Ovary (tissue), 3 donors: Measurements from ENCODE around the gene SEC23IP.
"Not testable (repeated sequence)": the region's sequence is repeated elsewhere in the genome, so short reads cannot be mapped to it uniquely, and the experiment has no call there.

ENCODE experiments used
- EP300 ChIP-seq: sonication (generic); formaldehyde crosslinking; IDR thresholded peaks from one replicate; pipeline ENCODE4 v1.6.1; 2017; ENCODE audit warnings: antibody characterized with exemption
- POLR2A ChIP-seq: fragments of 450-650 bp; IDR thresholded peaks from one replicate; pipeline ENCODE4 v1.6.1; 2017; ENCODE audit warnings: antibody characterized with exemption, mild to moderate bottlenecking, moderate library complexity
- TF ChIP-seq, protein P1 (sequence below), 3 donors: fragments of 450-650 bp in 2 of 3; fragments of 200-600 bp in 1 of 3; IDR thresholded peaks; one replicate each; pipeline versions ENCODE4 v1.5.1 to v1.8.0; 2016 to 2022; ENCODE audit warnings: antibody characterized with exemption in 3 of 3, mild to moderate bottlenecking in 1 of 3
- donor health status: DM: no; HTN: no; CAD: no.

DNA sequence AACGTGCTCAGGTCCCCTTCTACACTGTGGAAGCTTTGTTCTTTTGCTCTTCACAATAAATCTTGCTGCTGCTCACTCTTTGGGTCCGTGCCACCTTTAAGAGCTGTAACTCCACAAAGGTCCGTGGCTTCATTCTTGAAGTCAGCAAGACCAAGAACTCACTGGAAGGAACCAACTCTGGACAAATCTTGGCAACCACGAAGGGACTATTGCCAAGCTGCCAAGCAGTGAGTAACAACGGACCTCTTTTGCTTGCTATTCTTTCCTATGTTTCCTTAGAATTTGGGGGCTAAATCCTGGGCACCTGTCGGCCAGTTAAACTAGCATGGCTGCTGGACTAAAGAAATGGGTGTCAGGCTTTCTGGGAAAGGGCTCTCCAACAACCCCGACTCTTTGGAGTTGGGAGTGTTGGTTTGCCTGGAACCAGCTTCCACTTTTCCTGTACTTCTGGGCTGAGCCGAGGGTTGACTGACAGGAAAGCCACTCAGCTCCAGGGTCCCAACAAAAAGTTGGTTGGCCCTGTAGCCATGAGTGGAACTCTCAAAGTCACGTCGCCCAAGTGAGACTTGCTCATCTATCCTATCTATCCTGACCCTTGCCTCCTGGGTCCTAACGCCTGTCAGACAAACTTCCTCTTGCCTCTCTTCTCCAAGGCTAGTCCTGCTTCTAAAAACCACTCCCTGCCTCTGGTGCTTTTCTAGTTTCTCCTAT lies 8.5 kb upstream of the SEC23IP start:
- TF ChIP-seq POLR2A, EP300: not testable (repeated sequence)
- TF ChIP-seq, protein P1, sequence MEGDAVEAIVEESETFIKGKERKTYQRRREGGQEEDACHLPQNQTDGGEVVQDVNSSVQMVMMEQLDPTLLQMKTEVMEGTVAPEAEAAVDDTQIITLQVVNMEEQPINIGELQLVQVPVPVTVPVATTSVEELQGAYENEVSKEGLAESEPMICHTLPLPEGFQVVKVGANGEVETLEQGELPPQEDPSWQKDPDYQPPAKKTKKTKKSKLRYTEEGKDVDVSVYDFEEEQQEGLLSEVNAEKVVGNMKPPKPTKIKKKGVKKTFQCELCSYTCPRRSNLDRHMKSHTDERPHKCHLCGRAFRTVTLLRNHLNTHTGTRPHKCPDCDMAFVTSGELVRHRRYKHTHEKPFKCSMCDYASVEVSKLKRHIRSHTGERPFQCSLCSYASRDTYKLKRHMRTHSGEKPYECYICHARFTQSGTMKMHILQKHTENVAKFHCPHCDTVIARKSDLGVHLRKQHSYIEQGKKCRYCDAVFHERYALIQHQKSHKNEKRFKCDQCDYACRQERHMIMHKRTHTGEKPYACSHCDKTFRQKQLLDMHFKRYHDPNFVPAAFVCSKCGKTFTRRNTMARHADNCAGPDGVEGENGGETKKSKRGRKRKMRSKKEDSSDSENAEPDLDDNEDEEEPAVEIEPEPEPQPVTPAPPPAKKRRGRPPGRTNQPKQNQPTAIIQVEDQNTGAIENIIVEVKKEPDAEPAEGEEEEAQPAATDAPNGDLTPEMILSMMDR (IDR thresholded peaks at IDR 0.05) = not testable (repeated sequence)
